H9 (cell line): ENCODE results near the gene OR10G2. TPM values are rescaled to one million over a fixed set of nuclear protein-coding genes. Genes with fewer than 3 reads are reported as not detected.

Experiments used
- DNase-seq: peaks from one replicate; pipeline ENCODE4 v3.0.0-alpha.2; 2017
- H2AFZ ChIP-seq: one replicate; pipeline ENCODE4 v1.6.1; 2013; ENCODE audit warnings: mild to moderate bottlenecking, low read length, control low read depth, moderate library complexity
- H2AK5ac ChIP-seq: 2 replicates; pipeline ENCODE4 v1.6.1; 2013; ENCODE audit warnings: low read length, control low read depth, mixed read lengths; ENCODE audit not compliant: insufficient read length
- H2BK120ac ChIP-seq: one replicate; pipeline ENCODE4 v1.6.1; 2013; ENCODE audit warnings: low read depth, mild to moderate bottlenecking, low read length, control low read depth, inconsistent platforms; ENCODE audit not compliant: poor library complexity, severe bottlenecking
- H2BK12ac ChIP-seq: 2 replicates; pipeline ENCODE4 v1.6.1; 2013; ENCODE audit warnings: low read length, control low read depth, mixed read lengths, low read depth; ENCODE audit not compliant: insufficient read length
- H2BK15ac ChIP-seq: 2 replicates; pipeline ENCODE4 v1.6.1; 2013; ENCODE audit warnings: low read depth, low read length, control low read depth
- H2BK20ac ChIP-seq: one replicate; pipeline ENCODE4 v1.6.1; 2013; ENCODE audit warnings: low read depth, mild to moderate bottlenecking, low read length, control low read depth, inconsistent platforms; ENCODE audit not compliant: poor library complexity, severe bottlenecking
- H2BK5ac ChIP-seq: 2 replicates; pipeline ENCODE4 v1.6.1; 2013; ENCODE audit warnings: low read length, control low read depth, mixed read lengths; ENCODE audit not compliant: insufficient read length
- H3K14ac ChIP-seq: 2 replicates; pipeline ENCODE4 v1.6.1; 2013; ENCODE audit warnings: low read length, control low read depth; ENCODE audit not compliant: insufficient read depth
- H3K18ac ChIP-seq: 2 replicates; pipeline ENCODE4 v1.6.1; 2013; ENCODE audit warnings: low read depth, mild to moderate bottlenecking, mixed read lengths, low read length, control low read depth; ENCODE audit not compliant: insufficient read length
- H3K23ac ChIP-seq: 2 replicates; pipeline ENCODE4 v1.6.1; 2013; ENCODE audit warnings: low read length, control low read depth, mixed read lengths, low read depth; ENCODE audit not compliant: insufficient read length
- H3K23me2 ChIP-seq: 2 replicates; pipeline ENCODE4 v1.6.1; 2013; ENCODE audit warnings: low read depth, mild to moderate bottlenecking, mixed read lengths, low read length, control low read depth; ENCODE audit not compliant: insufficient read length, poor library complexity, severe bottlenecking
- H3K27ac ChIP-seq: 2 replicates; pipeline ENCODE4 v1.5.1; 2013; ENCODE audit warnings: low read length, control low read depth, mixed read lengths, low read depth; ENCODE audit not compliant: insufficient read length
- H3K27me3 ChIP-seq: 2 replicates; pipeline ENCODE4 v1.6.1; 2013; ENCODE audit warnings: low read length, control low read depth, inconsistent platforms; ENCODE audit not compliant: insufficient read depth
- H3K4ac ChIP-seq: 2 replicates; pipeline ENCODE4 v1.6.1; 2013; ENCODE audit warnings: low read depth, mild to moderate bottlenecking, control low read depth, inconsistent platforms, low read length, moderate library complexity
- H3K4me1 ChIP-seq: 2 replicates; pipeline ENCODE4 v1.6.1; 2013; ENCODE audit warnings: low read length, control low read depth, inconsistent platforms; ENCODE audit not compliant: insufficient read depth
- H3K4me2 ChIP-seq: 2 replicates; pipeline ENCODE4 v1.6.1; 2013; ENCODE audit warnings: low read length, control low read depth, mixed read lengths; ENCODE audit not compliant: insufficient read length, insufficient read depth
- H3K56ac ChIP-seq: 2 replicates; pipeline ENCODE4 v1.6.1; 2013; ENCODE audit warnings: low read depth, mild to moderate bottlenecking, mixed read lengths, low read length, control low read depth; ENCODE audit not compliant: insufficient read length
- H3K79me1 ChIP-seq: 2 replicates; pipeline ENCODE4 v1.6.1; 2013; ENCODE audit warnings: low read depth, mild to moderate bottlenecking, moderate library complexity, low read length, control low read depth, inconsistent platforms; ENCODE audit not compliant: insufficient read depth, poor library complexity, severe bottlenecking
- H3K79me2 ChIP-seq: 2 replicates; pipeline ENCODE4 v1.6.1; 2013; ENCODE audit warnings: low read length, control low read depth, inconsistent platforms; ENCODE audit not compliant: insufficient read depth
- H3K9ac ChIP-seq: 2 replicates; pipeline ENCODE4 v1.6.1; 2013; ENCODE audit warnings: low read length, control low read depth, mixed read lengths; ENCODE audit not compliant: insufficient read length; ENCODE audit errors: extremely low read depth
- H3K9me3 ChIP-seq: one replicate; pipeline ENCODE4 v1.6.1; 2013; ENCODE audit warnings: low read depth, low read length, inconsistent platforms; ENCODE audit not compliant: control insufficient read depth
- H3T11ph ChIP-seq: one replicate; pipeline ENCODE4 v1.6.1; 2013; ENCODE audit warnings: mild to moderate bottlenecking, low read length, control low read depth, inconsistent platforms
- H4K20me1 ChIP-seq: one replicate; pipeline ENCODE4 v1.6.1; 2013; ENCODE audit not compliant: control insufficient read depth, insufficient read length, insufficient read depth
- H4K5ac ChIP-seq: 2 replicates; pipeline ENCODE4 v1.6.1; 2013; ENCODE audit warnings: low read depth, mild to moderate bottlenecking, mixed read lengths, low read length, control low read depth; ENCODE audit not compliant: insufficient read length
- H4K8ac ChIP-seq: replicated peaks from 2 replicates; pipeline ENCODE4 v1.6.1; 2013; ENCODE audit warnings: low read length, control low read depth, mixed read lengths, low read depth; ENCODE audit not compliant: insufficient read length
- H4K91ac ChIP-seq: 2 replicates; pipeline ENCODE4 v1.6.1; 2013; ENCODE audit warnings: low read depth, mild to moderate bottlenecking, moderate library complexity, mixed read lengths, low read length, control low read depth; ENCODE audit not compliant: insufficient read length
- H3K27ac Mint-ChIP-seq, 3 experiments: 2 replicates in 2 of 3; 3 replicates in 1 of 3; pipeline ENCODE4 v1.8.0; 2020 to 2021; ENCODE audit warnings: mixed read lengths in 3 of 3, mild to moderate bottlenecking in 1 of 3, moderate library complexity in 1 of 3
- H3K27me3 Mint-ChIP-seq: 2 replicates; pipeline ENCODE4 v1.8.0; 2021; ENCODE audit warnings: low read depth, mild to moderate bottlenecking, moderate library complexity, mixed read lengths
- H3K36me3 Mint-ChIP-seq, 3 experiments: 2 replicates in 2 of 3; 3 replicates in 1 of 3; pipeline ENCODE4 v1.8.0; 2020 to 2021; ENCODE audit warnings: low read depth in 3 of 3, mixed read lengths in 3 of 3; ENCODE audit not compliant: insufficient read depth in 1 of 3
- H3K4me1 Mint-ChIP-seq, 2 experiments: 2 replicates each; pipeline ENCODE4 v1.8.0; 2020; ENCODE audit warnings: mixed read lengths in 2 of 2
- H3K4me3 Mint-ChIP-seq, 2 experiments: 2 replicates in 1 of 2; 3 replicates in 1 of 2; pipeline ENCODE4 v1.8.0; 2020 to 2021; ENCODE audit warnings: mild to moderate bottlenecking in 2 of 2, mixed read lengths in 2 of 2, moderate library complexity in 1 of 2
- H3K9me3 Mint-ChIP-seq, 2 experiments: 2 replicates in 1 of 2; 3 replicates in 1 of 2; pipeline ENCODE4 v1.8.0; 2020; ENCODE audit warnings: mild to moderate bottlenecking in 2 of 2, mixed read lengths in 2 of 2, moderate library complexity in 1 of 2
- CTCF ChIP-seq: fragments of 200-600 bp; sonication (generic); conservative IDR thresholded peaks from 3 replicates; pipeline ENCODE4 v1.8.0; 2021; ENCODE audit warnings: antibody characterized with exemption, mild to moderate bottlenecking
- total RNA-seq: library from RNA; stranded (reverse); gene quantifications from 2 replicates; pipeline ENCODE4 v1.2.1, GENCODE V29; 2021

Gene OR10G2
- total RNA-seq, 1 experiment from 2014 or later: not detected

GRCh38 chr14:21647380-21647779, 12.6 kb upstream of the OR10G2 start:
- no peaks in the 10 kb centered on the region; the same call in 1 of the 2 replicates for H3K27me3 Mint-ChIP-seq
- H3K36me3 Mint-ChIP-seq: no peaks in the 10 kb centered on the region

More at GRCh38 chr14:21647380-21647779, 12.6 kb upstream of the OR10G2 start:
- no peaks in the 10 kb centered on the region for H4K20me1 ChIP-seq
- no peak overlapping the region for H3K27ac ChIP-seq
- no peak overlapping the region for H4K5ac ChIP-seq
- no peaks in the 10 kb centered on the region for H3K79me1 ChIP-seq
- Mint-ChIP-seq H3K4me1 (peaks cover 14 to 15% of the 10 kb centered on the region in 2 experiments), H3K9me3 (no peaks in the 10 kb centered on the region), H3K4me3 (no peak overlapping the region), H3K27ac (no peak overlapping the region)
- H2BK5ac ChIP-seq: no peak overlapping the region
- H2BK120ac ChIP-seq: no peak overlapping the region
- no peaks in the 10 kb centered on the region for H3K23me2 ChIP-seq
- H2BK15ac ChIP-seq: no peak overlapping the region
- H3K18ac ChIP-seq: no peak overlapping the region
- no peak for TF ChIP-seq CTCF
- H3K9ac ChIP-seq: no peak overlapping the region
- H2BK12ac ChIP-seq: no peak overlapping the region
- H3K56ac ChIP-seq: no peak overlapping the region
- H4K8ac ChIP-seq: no peak overlapping the region
- no peaks in the 10 kb centered on the region for H3K79me2 ChIP-seq
- H3T11ph ChIP-seq: no peak overlapping the region
- H2AFZ ChIP-seq: no peak overlapping the region
- peaks cover 7% of the 10 kb centered on the region; the same call in 1 of the 2 replicates for H3K4me1 ChIP-seq
- no peak overlapping the region for H3K14ac ChIP-seq
- H3K23ac ChIP-seq: no peak overlapping the region
- H3K27me3 ChIP-seq: no peaks in the 10 kb centered on the region
- no peak overlapping the region for H2AK5ac ChIP-seq
- H2BK20ac ChIP-seq: no peak overlapping the region
- no peak for DNase-seq
- no peaks in the 10 kb centered on the region for H3K9me3 ChIP-seq
- H3K4ac ChIP-seq: no peak overlapping the region
- no peak overlapping the region for H4K91ac ChIP-seq
- no peak overlapping the region for H3K4me2 ChIP-seq
